ENCODE data around the gene PPFIA4. TPM values are rescaled to one million over a fixed set of nuclear protein-coding genes. Genes with fewer than 3 reads are reported as not detected.

The PPFIA4 gene
- total RNA-seq, 1 experiment from 2014 or later = 10.8 TPM

GRCh38 chr1:203017692-203018091 lies 8.6 kb upstream of the PPFIA4 start:
- Histone ChIP-seq H3K27ac (ENCODE audit: low read depth, low read length) (no peak overlapping the region), H3K9me3 (ENCODE audit: control insufficient read depth in 1 of 2, insufficient read depth in 1 of 2, low read depth in 1 of 2, low read length in 2 of 2) (no peaks in the 10 kb centered on the region), H2AFZ (ENCODE audit: low read depth, low read length, poor library complexity, severe bottlenecking) (no peak overlapping the region), H3K9ac (ENCODE audit: low read length) (no peak overlapping the region), H3K4me2 (ENCODE audit: low read length) (no peak overlapping the region), H3K79me2 (ENCODE audit: insufficient read depth, low read length) (peaks cover 44% of the 10 kb centered on the region), H4K20me1 (ENCODE audit: insufficient read depth) (no peaks in the 10 kb centered on the region), H3K27me3 (ENCODE audit: insufficient read depth, low read length) (no peaks in the 10 kb centered on the region), H3K4me3 (replicated peaks in 1 of 2; ENCODE audit: low read depth in 1 of 2, low read length in 2 of 2) (no peak overlapping the region), H3K9me2 (ENCODE audit: insufficient read depth) (no peaks in the 10 kb centered on the region), H3K36me3 (ENCODE audit: control insufficient read depth in 1 of 2, insufficient read depth in 2 of 2, low read length in 2 of 2) (peaks cover 67 to 71% of the 10 kb centered on the region in 2 experiments), H3K4me1 (ENCODE audit: control insufficient read depth in 1 of 2, insufficient read depth in 2 of 2, low read length in 2 of 2) (no peaks in the 10 kb centered on the region)
- no TSS peak for BruUV-seq (replicated peaks)
- intact Hi-C loops (cut with micrococcal nuclease) = no loop called here
- POLR2A ChIA-PET = no interaction called here
- TF ChIP-seq, protein P1, sequence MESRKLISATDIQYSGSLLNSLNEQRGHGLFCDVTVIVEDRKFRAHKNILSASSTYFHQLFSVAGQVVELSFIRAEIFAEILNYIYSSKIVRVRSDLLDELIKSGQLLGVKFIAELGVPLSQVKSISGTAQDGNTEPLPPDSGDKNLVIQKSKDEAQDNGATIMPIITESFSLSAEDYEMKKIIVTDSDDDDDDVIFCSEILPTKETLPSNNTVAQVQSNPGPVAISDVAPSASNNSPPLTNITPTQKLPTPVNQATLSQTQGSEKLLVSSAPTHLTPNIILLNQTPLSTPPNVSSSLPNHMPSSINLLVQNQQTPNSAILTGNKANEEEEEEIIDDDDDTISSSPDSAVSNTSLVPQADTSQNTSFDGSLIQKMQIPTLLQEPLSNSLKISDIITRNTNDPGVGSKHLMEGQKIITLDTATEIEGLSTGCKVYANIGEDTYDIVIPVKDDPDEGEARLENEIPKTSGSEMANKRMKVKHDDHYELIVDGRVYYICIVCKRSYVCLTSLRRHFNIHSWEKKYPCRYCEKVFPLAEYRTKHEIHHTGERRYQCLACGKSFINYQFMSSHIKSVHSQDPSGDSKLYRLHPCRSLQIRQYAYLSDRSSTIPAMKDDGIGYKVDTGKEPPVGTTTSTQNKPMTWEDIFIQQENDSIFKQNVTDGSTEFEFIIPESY (IDR thresholded peaks at IDR 0.05; ENCODE audit: extremely low read depth, insufficient replicate concordance, low read length) = no peak
- TF ChIP-seq EGR1 (IDR thresholded peaks at IDR 0.05; ENCODE audit: low read depth) (no peak), CBX3 (IDR thresholded peaks at IDR 0.05; ENCODE audit: low read depth) (no peak), EZH2 (IDR thresholded peaks at IDR 0.05) (no peak), FOSL1 (IDR thresholded peaks at IDR 0.05; ENCODE audit: low read depth) (no peak), SRF (IDR thresholded peaks at IDR 0.05; ENCODE audit: low read depth) (no peak), POLR2AphosphoS5 (IDR thresholded peaks at IDR 0.05; ENCODE audit: low read depth, low read length) (no peak), ZFX (IDR thresholded peaks at IDR 0.05) (no peak), POLR2A (IDR thresholded peaks at IDR 0.05; ENCODE audit: borderline replicate concordance, extremely low read depth, insufficient read depth, insufficient read length) (no peak), EZH2phosphoT487 (IDR thresholded peaks at IDR 0.05; ENCODE audit: borderline replicate concordance) (no peak), SIN3A (IDR thresholded peaks at IDR 0.05; ENCODE audit: low read depth) (no peak), ELF1 (IDR thresholded peaks at IDR 0.05; ENCODE audit: borderline replicate concordance, low read depth) (no peak), YY1 (IDR thresholded peaks at IDR 0.05; ENCODE audit: extremely low read depth, insufficient replicate concordance, low read depth, low read length) (no peak), CTCF (IDR thresholded peaks at IDR 0.05 in 2 of 3, conservative IDR thresholded peaks at IDR 0.05 in 1 of 3; ENCODE audit: borderline replicate concordance in 1 of 3, insufficient read depth in 1 of 3, low read depth in 2 of 3, low read length in 2 of 3) (no peak)
- TF ChIP-seq, protein P2, sequence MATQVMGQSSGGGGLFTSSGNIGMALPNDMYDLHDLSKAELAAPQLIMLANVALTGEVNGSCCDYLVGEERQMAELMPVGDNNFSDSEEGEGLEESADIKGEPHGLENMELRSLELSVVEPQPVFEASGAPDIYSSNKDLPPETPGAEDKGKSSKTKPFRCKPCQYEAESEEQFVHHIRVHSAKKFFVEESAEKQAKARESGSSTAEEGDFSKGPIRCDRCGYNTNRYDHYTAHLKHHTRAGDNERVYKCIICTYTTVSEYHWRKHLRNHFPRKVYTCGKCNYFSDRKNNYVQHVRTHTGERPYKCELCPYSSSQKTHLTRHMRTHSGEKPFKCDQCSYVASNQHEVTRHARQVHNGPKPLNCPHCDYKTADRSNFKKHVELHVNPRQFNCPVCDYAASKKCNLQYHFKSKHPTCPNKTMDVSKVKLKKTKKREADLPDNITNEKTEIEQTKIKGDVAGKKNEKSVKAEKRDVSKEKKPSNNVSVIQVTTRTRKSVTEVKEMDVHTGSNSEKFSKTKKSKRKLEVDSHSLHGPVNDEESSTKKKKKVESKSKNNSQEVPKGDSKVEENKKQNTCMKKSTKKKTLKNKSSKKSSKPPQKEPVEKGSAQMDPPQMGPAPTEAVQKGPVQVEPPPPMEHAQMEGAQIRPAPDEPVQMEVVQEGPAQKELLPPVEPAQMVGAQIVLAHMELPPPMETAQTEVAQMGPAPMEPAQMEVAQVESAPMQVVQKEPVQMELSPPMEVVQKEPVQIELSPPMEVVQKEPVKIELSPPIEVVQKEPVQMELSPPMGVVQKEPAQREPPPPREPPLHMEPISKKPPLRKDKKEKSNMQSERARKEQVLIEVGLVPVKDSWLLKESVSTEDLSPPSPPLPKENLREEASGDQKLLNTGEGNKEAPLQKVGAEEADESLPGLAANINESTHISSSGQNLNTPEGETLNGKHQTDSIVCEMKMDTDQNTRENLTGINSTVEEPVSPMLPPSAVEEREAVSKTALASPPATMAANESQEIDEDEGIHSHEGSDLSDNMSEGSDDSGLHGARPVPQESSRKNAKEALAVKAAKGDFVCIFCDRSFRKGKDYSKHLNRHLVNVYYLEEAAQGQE (IDR thresholded peaks at IDR 0.05; ENCODE audit: low read depth) = no peak
- TF ChIP-seq, protein P3, sequence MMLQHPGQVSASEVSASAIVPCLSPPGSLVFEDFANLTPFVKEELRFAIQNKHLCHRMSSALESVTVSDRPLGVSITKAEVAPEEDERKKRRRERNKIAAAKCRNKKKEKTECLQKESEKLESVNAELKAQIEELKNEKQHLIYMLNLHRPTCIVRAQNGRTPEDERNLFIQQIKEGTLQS (IDR thresholded peaks at IDR 0.05) = no peak
- no peak for DNase-seq (ENCODE audit: low read depth, low spot score)
- no peak for ATAC-seq
- CTCF ChIA-PET = no interaction called here
- RAD21 ChIA-PET (ENCODE audit: low non-redundant PET in 1 of 2, low total read pairs in 2 of 2, uncharacterized antibody in 2 of 2, unreplicated experiment in 2 of 2) = no interaction called here

Data from HCT116 (cell line).